H1 (cell line): ENCODE measurements around the gene IL31RA. TPM values are rescaled to one million over a fixed set of nuclear protein-coding genes. Genes with fewer than 3 reads are reported as not detected.

ENCODE experiments used
- BRCA1 ChIP-seq: IDR thresholded peaks from 2 replicates; pipeline ENCODE4 v1.6.1; 2012; ENCODE audit warnings: low read depth, low read length, improper control_type of control experiment
- JUN ChIP-seq: IDR thresholded peaks from 2 replicates; pipeline ENCODE4 v1.6.1; 2011; ENCODE audit warnings: low read depth, mild to moderate bottlenecking, improper control_type of control experiment, low read length
- POLR2AphosphoS5 ChIP-seq: IDR thresholded peaks from 2 replicates; pipeline ENCODE4 v1.6.1; 2011; ENCODE audit warnings: low read depth, low read length
- SIN3A ChIP-seq, 2 experiments: IDR thresholded peaks in 1 of 2; conservative IDR thresholded peaks in 1 of 2; 2 replicates each; pipeline ENCODE4 v1.6.1; 2011 to 2012; ENCODE audit warnings: low read length in 2 of 2, improper control_type of control experiment in 1 of 2, low read depth in 1 of 2, mild to moderate bottlenecking in 1 of 2
- SIX5 ChIP-seq: IDR thresholded peaks from 2 replicates; pipeline ENCODE4 v1.6.1; 2011; ENCODE audit warnings: mild to moderate bottlenecking, low read depth, low read length
- USF2 ChIP-seq: IDR thresholded peaks from 2 replicates; pipeline ENCODE4 v1.6.1; 2011; ENCODE audit warnings: low read length, improper control_type of control experiment
- ZNF274 ChIP-seq: IDR thresholded peaks from 2 replicates; pipeline ENCODE4 v1.7.0; 2012; ENCODE audit warnings: low read length, borderline replicate concordance; ENCODE audit errors: extremely low read depth
- polyA plus RNA-seq, 7 experiments: library from polyadenylated mRNA; depleted of rRNA in 3 of 7; stranded (reverse) in 5 of 7; unstranded in 2 of 7; fragments of >200 nt in 5 of 7; fragments of 200-250 nt in 2 of 7; gene quantifications; 1 replicate in 5 of 7; 2 replicates in 1 of 7; 4 replicates in 1 of 7; pipeline versions ENCODE4 v1.2.1 to v1.2.3, GENCODE V29; 2011 to 2013; ENCODE audit warnings: missing spikeins in 2 of 7, mixed read lengths in 2 of 7
- total RNA-seq: library from RNA; stranded (reverse); fragmentation: NEBNext Ultra II Directional; extraction: Animal tissue kit (Norgen Biotek cat#: 25700); gene quantifications from 2 replicates; pipeline ENCODE4 v1.2.1, GENCODE V29; 2021

IL31RA gene
- total and polyA plus RNA-seq, 2 of the 8 experiments (the other 6 are each of a cell fraction or from before 2014, with no cell fraction given) = not detected

DNA sequence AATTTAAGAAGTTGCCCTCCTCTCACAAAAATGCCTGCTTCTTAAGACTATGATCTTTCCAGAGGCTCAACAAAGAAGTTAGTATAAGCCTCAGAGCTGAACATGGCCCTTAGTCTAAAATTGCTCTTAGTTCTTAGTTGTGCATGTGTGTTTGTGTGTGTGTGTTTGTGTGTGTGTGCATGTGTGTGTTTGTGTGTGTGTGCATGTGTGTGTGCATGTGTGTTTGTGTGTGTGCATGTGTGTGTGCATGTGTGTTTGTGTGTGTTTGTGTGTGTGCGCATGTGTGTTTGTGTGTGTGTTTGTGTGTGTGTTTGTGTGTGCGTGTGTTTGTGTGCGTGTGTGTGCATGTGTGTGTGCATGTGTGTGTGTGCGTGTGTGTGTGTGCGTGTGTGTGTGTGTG is 15.8 kb downstream of the IL31RA start (continued):
- TF ChIP-seq BRCA1 = no peak
- no peak for TF ChIP-seq USF2
- no peak for TF ChIP-seq SIX5
- no peak for TF ChIP-seq ZNF274
- TF ChIP-seq POLR2AphosphoS5 = no peak
- TF ChIP-seq SIN3A (conservative IDR thresholded peaks at IDR 0.05 in 1 of 2, IDR thresholded peaks at IDR 0.05 in 1 of 2; ENCODE audit: low read depth in 1 of 2, low read length in 2 of 2) = no peak
- TF ChIP-seq JUN = no peak
